Choroid plexus epithelial cell (primary cell): ENCODE data around the gene DCAF6.

ENCODE experiments used
- DNase-seq: peaks from one replicate; pipeline ENCODE4 v3.0.0-alpha.2; 2010; ENCODE audit warnings: low read depth
- H3K4me3 ChIP-seq: 2 replicates; pipeline ENCODE4 v1.5.1; 2011; ENCODE audit warnings: low read depth, mild to moderate bottlenecking, control low read depth, low read length, moderate library complexity
- TF ChIP-seq, protein P1 (sequence below): conservative IDR thresholded peaks from 2 replicates; pipeline ENCODE4 v1.5.1; 2011; ENCODE audit warnings: low read depth, mild to moderate bottlenecking, control low read depth, inconsistent platforms, low read length, moderate library complexity

Gene DCAF6

DNA sequence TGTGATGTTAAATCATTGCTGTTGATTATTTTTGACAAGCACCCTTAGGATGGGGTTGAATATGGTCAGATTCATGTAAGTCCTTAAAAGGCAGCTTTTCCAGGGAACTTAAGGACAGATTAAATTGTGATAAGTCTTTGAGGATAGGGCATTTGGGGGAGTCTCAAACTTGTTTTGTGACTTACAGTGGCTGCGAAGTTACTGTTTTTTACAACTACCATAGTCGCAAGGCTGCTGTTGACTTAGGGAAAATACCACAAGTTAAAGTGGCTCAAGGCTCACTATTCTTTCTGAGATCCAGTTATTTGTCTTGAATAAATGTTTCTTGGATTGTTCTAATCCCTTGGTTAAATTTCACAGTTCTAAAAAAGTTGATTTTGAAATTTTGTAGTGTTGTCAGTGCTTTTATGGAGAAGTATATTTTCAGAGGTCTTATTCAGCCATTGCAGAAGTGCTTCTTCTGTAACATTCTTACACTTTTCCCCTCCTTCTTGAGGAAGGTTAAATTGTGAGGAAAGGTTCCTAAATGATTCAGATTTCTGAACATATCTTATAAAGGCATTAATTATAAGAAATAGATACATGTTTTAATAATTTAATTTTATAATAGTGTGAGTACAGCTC lies 47.4 kb downstream of the DCAF6 start:
- no peak for DNase-seq
- no peak overlapping the region for H3K4me3 ChIP-seq
- TF ChIP-seq, protein P1, sequence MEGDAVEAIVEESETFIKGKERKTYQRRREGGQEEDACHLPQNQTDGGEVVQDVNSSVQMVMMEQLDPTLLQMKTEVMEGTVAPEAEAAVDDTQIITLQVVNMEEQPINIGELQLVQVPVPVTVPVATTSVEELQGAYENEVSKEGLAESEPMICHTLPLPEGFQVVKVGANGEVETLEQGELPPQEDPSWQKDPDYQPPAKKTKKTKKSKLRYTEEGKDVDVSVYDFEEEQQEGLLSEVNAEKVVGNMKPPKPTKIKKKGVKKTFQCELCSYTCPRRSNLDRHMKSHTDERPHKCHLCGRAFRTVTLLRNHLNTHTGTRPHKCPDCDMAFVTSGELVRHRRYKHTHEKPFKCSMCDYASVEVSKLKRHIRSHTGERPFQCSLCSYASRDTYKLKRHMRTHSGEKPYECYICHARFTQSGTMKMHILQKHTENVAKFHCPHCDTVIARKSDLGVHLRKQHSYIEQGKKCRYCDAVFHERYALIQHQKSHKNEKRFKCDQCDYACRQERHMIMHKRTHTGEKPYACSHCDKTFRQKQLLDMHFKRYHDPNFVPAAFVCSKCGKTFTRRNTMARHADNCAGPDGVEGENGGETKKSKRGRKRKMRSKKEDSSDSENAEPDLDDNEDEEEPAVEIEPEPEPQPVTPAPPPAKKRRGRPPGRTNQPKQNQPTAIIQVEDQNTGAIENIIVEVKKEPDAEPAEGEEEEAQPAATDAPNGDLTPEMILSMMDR = no peak

DNA sequence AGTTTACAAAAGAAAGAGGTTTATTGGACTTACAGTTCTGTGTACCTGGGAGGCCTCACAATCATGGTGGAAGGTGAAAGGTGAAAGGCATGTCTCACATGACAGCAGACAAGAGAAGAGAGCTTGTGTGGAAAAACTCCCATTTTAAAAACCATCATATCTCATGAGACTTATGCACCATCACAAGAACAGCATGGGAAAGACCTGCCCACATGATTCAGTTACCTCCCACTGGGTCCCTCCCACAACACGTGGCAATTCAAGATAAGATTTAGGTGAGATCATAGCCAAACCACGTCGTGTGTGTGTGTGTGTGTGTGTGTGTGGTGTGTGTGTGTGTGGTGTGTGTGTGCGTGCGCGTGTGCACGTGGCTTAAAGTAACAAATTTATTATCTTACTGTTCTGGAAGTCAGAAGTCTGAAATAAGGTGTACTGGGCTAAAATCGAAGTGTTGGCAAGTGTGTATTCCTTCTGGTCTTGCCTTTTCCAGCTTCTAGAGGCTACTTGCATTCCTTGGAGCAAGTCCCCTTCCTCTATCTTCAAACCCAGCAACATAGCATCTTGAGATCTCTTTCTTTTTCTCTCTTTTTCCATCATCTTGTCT lies 48.5 kb downstream of the DCAF6 start:
- TF ChIP-seq, protein P1 = no peak
- peak; percentile 82 for DNase-seq
- H3K4me3 ChIP-seq = no peak overlapping the region

DNA sequence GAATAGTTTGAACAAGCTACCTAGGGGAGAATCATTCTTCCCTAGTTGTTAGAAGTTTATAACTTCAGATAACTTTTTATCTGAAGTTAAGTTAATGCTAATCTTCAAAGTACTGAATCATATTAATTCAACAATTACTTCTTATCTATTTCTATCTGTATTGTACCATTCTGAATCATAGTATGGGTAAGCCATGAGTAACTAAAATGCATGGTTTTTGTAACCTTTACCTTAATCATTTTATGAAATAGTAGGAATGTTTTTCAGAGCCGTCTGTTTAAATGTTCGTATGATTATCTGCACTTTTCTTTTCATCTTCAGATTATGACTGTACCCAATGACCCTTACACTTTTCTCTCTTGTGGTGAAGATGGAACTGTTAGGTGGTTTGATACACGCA lies 50.7 kb downstream of the DCAF6 start:
- no peak overlapping the region for H3K4me3 ChIP-seq
- DNase-seq = no peak
- TF ChIP-seq, protein P1 = no peak

DNA sequence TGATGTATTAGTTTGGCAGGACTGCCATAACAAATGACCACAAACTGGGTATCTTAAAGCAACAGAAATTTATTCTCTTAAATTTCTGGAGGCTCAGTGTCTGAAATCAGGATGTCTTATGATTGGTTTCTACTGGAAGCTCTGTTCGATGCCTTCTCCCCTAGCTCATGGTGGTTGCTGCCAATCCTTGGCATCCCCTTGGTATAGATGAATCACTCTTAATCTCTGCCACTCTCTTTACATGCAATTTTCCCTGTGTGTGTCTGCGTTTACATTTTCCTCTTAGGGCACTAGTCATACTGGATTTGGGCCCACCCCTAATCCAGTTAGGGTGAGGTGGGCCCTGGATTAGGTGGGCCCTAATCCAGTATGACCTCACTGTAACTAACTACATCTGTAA lies 55.1 kb downstream of the DCAF6 start:
- DNase-seq = no peak
- H3K4me3 ChIP-seq = no peak overlapping the region
- TF ChIP-seq, protein P1 = no peak

DNA sequence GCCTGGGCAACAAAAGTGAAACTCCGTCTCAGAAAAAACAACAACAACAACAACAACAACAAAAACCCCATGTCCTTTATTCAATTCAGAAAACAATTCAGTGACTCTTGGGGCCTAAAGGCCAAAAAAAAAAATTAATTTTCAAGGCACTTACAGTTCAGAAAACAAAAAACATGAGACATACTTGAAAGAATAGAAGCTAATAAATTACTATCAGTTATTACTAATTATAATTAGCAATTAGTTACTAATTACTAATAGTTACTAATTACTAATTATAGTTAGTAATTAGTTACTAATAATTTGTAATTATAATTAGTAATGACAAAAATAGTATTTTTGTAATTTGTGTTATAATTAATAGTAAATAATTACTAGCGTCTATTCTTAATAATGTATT lies 57.2 kb downstream of the DCAF6 start:
- H3K4me3 ChIP-seq = no peak overlapping the region
- DNase-seq = no peak
- TF ChIP-seq, protein P1 = no peak

DNA sequence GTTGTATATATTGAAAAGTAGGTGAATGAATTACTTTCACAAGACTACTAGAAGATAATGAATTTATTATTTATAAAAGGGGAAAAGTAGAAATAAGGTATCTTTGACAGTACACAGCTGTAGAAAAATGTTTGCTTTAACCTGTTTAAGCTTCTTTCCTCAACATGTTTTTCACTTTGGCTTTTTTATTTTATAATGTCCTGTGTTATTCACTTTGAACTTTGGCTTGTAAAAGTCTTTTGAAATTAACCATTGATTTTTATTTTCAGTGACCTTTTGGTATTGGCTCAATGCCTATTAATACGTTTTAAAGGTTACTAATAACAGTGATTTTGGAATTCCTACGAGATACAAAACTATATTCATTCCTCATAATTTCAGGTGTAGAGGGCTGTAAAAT lies 58.1 kb downstream of the DCAF6 start:
- no peak overlapping the region for H3K4me3 ChIP-seq
- TF ChIP-seq, protein P1 = no peak
- DNase-seq = no peak

DNA sequence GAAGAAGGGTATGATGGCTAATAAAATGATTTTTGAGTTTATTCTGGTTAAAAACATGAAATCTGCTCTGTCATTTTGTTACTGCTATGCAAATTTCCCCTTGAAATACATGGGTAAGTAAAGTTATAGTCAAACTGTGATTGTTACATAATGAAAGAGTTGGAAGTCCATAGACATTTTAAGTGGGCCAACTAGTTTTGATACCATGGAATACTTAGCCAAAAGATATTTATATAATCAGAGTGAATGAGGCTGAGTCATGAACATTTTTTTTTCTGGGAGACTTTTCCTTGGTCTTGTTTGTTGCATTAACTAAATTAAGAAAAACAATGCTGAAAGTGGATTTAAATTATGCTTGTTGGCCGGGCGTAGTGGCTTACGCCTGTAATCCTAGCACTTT lies 58.6 kb downstream of the DCAF6 start:
- TF ChIP-seq, protein P1 = no peak
- no peak for DNase-seq
- no peak overlapping the region for H3K4me3 ChIP-seq
